GM10248 (cell line): ENCODE measurements around the gene MAP4K4.

Experiments used
- CTCF ChIA-PET: fragments of 300-600 bp; sonication (Branson Sonifier 250); formaldehyde crosslinking; extraction: SDS; loops from one replicate; lab custom pipeline; 2021; ENCODE audit warnings: antibody characterized with exemption; lab: Yijun Ruan, JAX
- POLR2A ChIA-PET: fragments of 350-650 bp; sonication (Branson Sonifier 250); formaldehyde crosslinking; extraction: SDS; loops from one replicate; lab custom pipeline; 2020; ENCODE audit warnings: antibody characterized with exemption; lab: Yijun Ruan, JAX
- DNase-seq: peaks from one replicate; pipeline ENCODE4 v3.0.0; 2012; ENCODE audit errors: extremely low spot score
- CTCF ChIP-seq: IDR thresholded peaks from 2 replicates; pipeline ENCODE4 v1.5.1; 2012; ENCODE audit warnings: mild to moderate bottlenecking, low read depth; ENCODE audit errors: extremely low read depth, missing control alignments, control extremely low read depth

The MAP4K4 gene

GRCh38 chr2:101829429-101829828 is 131.9 kb downstream of the MAP4K4 start:
- no peak for DNase-seq
- ChIA-PET CTCF (interaction anchor here (1.1 to 3.4 kb wide), 5 partner anchors 8 to 411 kb away, joined by 4 to 21 read pairs (median 8); no protein-coding TSS in a partner anchor), POLR2A (no interaction called here)
- TF ChIP-seq CTCF: no peak

- TF ChIP-seq CTCF: no peak
- no peak for DNase-seq
- ChIA-PET POLR2A (no interaction called here), CTCF (interaction anchor here (1.1 to 3.4 kb wide), 13 partner anchors 8 to 442 kb away, joined by 3 to 21 read pairs (median 5); partner anchors contain the start of gene CREG2)
Observed at GRCh38 chr2:101830146-101830545, 132.6 kb downstream of the MAP4K4 start.

- ChIA-PET CTCF (interaction anchor here (0.7 to 3.4 kb wide), 19 partner anchors 9 to 488 kb away, joined by 3 to 21 read pairs (median 4); partner anchors contain the start of gene CREG2), POLR2A (no interaction called here)
- TF ChIP-seq CTCF: no peak
Observed at GRCh38 chr2:101830555-101830954, 133.0 kb downstream of the MAP4K4 start.

GRCh38 chr2:101831351-101831865 is 133.9 kb downstream of the MAP4K4 start:
- CTCF ChIA-PET: interaction anchor here (0.6 to 3.4 kb wide), 25 partner anchors 8 to 489 kb away, joined by 3 to 21 read pairs (median 4); no protein-coding TSS in a partner anchor
- TF ChIP-seq CTCF: peak; percentile 73
- POLR2A ChIA-PET: interaction anchor here (0.5 kb wide), 1 partner anchor 23 kb away, joined by 6 read pairs; no protein-coding TSS in a partner anchor
- DNase-seq: peak; percentile 55

More at GRCh38 chr2:101830555-101830954, 133.0 kb downstream of the MAP4K4 start:
- peak; percentile 12 for DNase-seq

GRCh38 chr2:101832114-101832513 is 134.6 kb downstream of the MAP4K4 start:
- DNase-seq: no peak
- CTCF ChIA-PET: interaction anchor here (1.0 to 3.4 kb wide), 13 partner anchors 8 to 490 kb away, joined by 3 to 21 read pairs (median 4); no protein-coding TSS in a partner anchor
- TF ChIP-seq CTCF: no peak
- POLR2A ChIA-PET: no interaction called here

- CTCF ChIA-PET: interaction anchor here (1.0 to 5.1 kb wide), 2 partner anchors 10 to 415 kb away, joined by 3 to 29 read pairs; no protein-coding TSS in a partner anchor
- no peak for DNase-seq
- no peak for TF ChIP-seq CTCF
- POLR2A ChIA-PET: no interaction called here
Observed at GRCh38 chr2:101833890-101834523, 136.5 kb downstream of the MAP4K4 start.
